ENCODE data around the gene DYNLRB1.
"Not testable (repeated sequence)": the region's sequence is repeated elsewhere in the genome, so short reads cannot be mapped to it uniquely, and the experiment has no call there.

DYNLRB1 gene

GRCh38 chr20:34514897-34515483, 1.2 kb upstream of the DYNLRB1 start:
- no peak for TF ChIP-seq CTCF (conservative IDR thresholded peaks at IDR 0.05)
- no peak for TF ChIP-seq ZFX (IDR thresholded peaks at IDR 0.05)

GRCh38 chr20:34515484-34516246, 557 bp upstream of the DYNLRB1 start:
- H3K27ac ChIP-seq, result peak overlapping the region; percentile 88
- TF ChIP-seq ZFX (IDR thresholded peaks at IDR 0.05) (no peak), CTCF (conservative IDR thresholded peaks at IDR 0.05) (no peak)

More at GRCh38 chr20:34514897-34515483, 1.2 kb upstream of the DYNLRB1 start:
- H3K27ac ChIP-seq, result peak overlapping the region; percentile 88

- H3K27ac ChIP-seq, result peak overlapping the region; percentile 88
- TF ChIP-seq ZFX (IDR thresholded peaks at IDR 0.05) (no peak), CTCF (conservative IDR thresholded peaks at IDR 0.05) (no peak)
Observed at GRCh38 chr20:34517114-34517505, 888 bp downstream of the DYNLRB1 start.

DNA sequence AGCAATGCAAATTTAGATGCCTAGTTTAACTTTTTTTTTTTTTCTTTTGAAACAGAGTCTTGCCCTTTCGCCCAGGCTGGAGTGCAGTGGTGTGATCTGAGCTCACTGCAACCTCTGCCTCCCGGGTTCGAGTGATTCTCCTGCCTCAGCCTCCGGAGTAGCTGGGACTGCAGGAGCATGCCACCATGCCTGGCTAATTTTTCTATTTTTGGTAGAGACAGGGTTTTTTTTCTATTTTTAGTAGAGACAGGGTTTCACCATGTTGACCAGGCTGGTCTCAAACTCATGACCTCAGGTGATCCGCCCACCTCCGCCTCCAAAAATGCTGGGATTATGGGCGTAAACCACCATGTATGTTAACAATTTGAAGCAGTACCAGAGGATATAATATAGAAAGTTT, 2.6 kb downstream of the DYNLRB1 start:
- H3K27ac ChIP-seq, result not testable (repeated sequence)

- not testable (repeated sequence) for H3K27ac ChIP-seq
Observed at GRCh38 chr20:34519841-34520240, 3.6 kb downstream of the DYNLRB1 start.

GRCh38 chr20:34522969-34523871, 7.0 kb downstream of the DYNLRB1 start:
- no peak overlapping the region for H3K27ac ChIP-seq
- no peak for TF ChIP-seq ZFX (IDR thresholded peaks at IDR 0.05)
- peak; percentile 72 for TF ChIP-seq CTCF (conservative IDR thresholded peaks at IDR 0.05)

DNA sequence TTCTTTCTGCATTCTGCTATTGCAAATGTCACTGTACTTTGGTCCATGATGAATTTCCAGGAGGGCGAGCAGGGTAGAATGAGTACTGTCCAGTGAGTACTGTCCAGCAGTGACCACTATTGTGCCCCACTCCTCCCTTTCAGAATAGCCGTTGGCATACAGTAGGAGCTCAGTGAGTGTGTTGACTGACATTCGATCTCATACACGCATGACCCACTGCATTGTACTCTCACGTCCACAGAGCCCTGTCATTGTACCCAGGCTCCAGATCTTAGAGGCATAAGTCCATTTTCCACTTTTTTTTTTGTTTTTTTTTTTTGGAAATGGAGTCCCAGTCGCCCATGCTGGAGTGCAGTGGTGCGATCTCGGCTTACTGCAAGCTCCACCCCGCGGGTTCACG, 8.2 kb downstream of the DYNLRB1 start:
- TF ChIP-seq ZFX (IDR thresholded peaks at IDR 0.05), result no peak
- no peak for TF ChIP-seq CTCF (conservative IDR thresholded peaks at IDR 0.05)
- peak overlapping the region; percentile 63 for H3K27ac ChIP-seq

GRCh38 chr20:34525342-34525708, 9.1 kb downstream of the DYNLRB1 start:
- no peak for TF ChIP-seq ZFX (IDR thresholded peaks at IDR 0.05)
- no peak for TF ChIP-seq CTCF (conservative IDR thresholded peaks at IDR 0.05)
- peak overlapping the region; percentile 63 for H3K27ac ChIP-seq

Measured in C4-2B (cell line).